Kidney (tissue), 22 donors: ENCODE results near the gene PCYT2. TPM values are rescaled to one million over a fixed set of nuclear protein-coding genes. Genes with fewer than 3 reads are reported as not detected.
A peak's percentile ranks its signal among the peaks of the same experiment; 100 is the strongest.

ENCODE experiments used
- DNase-seq, 5 donors: peaks; one replicate each; pipeline ENCODE4 v3.0.0-alpha.2; 2013 to 2020
- FAIRE-seq: peaks from 2 replicates; lab custom pipeline; 2012; peaks lifted over from hg19 to GRCh38; lab: Jason Lieb, UNC
- H3K27ac ChIP-seq, 2 donors: one replicate each; pipeline ENCODE4 v1.7.0; 2013; ENCODE audit warnings: low read depth in 2 of 2, low read length in 2 of 2, inconsistent platforms in 1 of 2
- H3K27me3 ChIP-seq: one replicate; pipeline ENCODE4 v1.7.1; 2013; ENCODE audit warnings: low read length, inconsistent platforms; ENCODE audit not compliant: control insufficient read depth, insufficient read depth
- H3K36me3 ChIP-seq, 3 donors: one replicate each; pipeline versions ENCODE4 v1.7.0 to v1.7.1; 2013; ENCODE audit warnings: low read length in 3 of 3, control low read depth in 1 of 3, inconsistent platforms in 1 of 3; ENCODE audit not compliant: insufficient read depth in 3 of 3, control insufficient read depth in 2 of 3
- H3K4me1 ChIP-seq, 3 donors: one replicate each; pipeline versions ENCODE4 v1.7.0 to v1.7.1; 2013; ENCODE audit warnings: low read length in 3 of 3, inconsistent platforms in 1 of 3, low read depth in 1 of 3; ENCODE audit not compliant: control insufficient read depth in 2 of 3, insufficient read depth in 2 of 3
- H3K4me3 ChIP-seq, 3 donors: one replicate each; pipeline versions ENCODE4 v1.7.0 to v1.8.1; 2013; ENCODE audit warnings: low read length in 3 of 3, control low read depth in 1 of 3, inconsistent platforms in 1 of 3
- H3K9ac ChIP-seq, 3 donors: one replicate each; pipeline versions ENCODE4 v1.7.0 to v1.7.1; 2013; ENCODE audit warnings: low read length in 3 of 3, control low read depth in 1 of 3, inconsistent platforms in 1 of 3
- H3K9me3 ChIP-seq, 3 donors: one replicate each; pipeline versions ENCODE4 v1.7.0 to v1.7.1; 2013; ENCODE audit warnings: low read length in 3 of 3, control low read depth in 1 of 3, inconsistent platforms in 1 of 3; ENCODE audit not compliant: control insufficient read depth in 2 of 3, insufficient read depth in 1 of 3
- intact Hi-C: fragments of 100-400 bp; cut with DNase I; formaldehyde crosslinking; loops from one replicate; pipeline ENCODE4 v1.11.1; 2022
- long read RNA-seq, 10 donors: library from polyadenylated mRNA in 1 of 10; unstranded in 1 of 10; transcript quantifications; one replicate each; pipeline ENCODE4 v2.0.0 and lab custom pipeline, GENCODE V29; 2021 to 2026
- polyA plus RNA-seq: library from polyadenylated mRNA; stranded (reverse); fragments of 350-450 nt; fragmentation: Illumina TruSeq; extraction: RNeasy Lipid Tissue Mini Kit (QIAGEN cat#74804); gene quantifications from one replicate; pipeline ENCODE4 v1.2.3, GENCODE V29; 2014; ENCODE audit warnings: low read depth, low replicate concordance; ENCODE audit not compliant: insufficient read depth
- total RNA-seq: library from RNA; stranded (reverse); fragmentation: NEBNext Ultra II Directional; extraction: Animal tissue kit (Norgen Biotek cat#: 25700); gene quantifications from one replicate; pipeline ENCODE4 v1.2.1, GENCODE V29; 2021
- TF ChIP-seq, protein P1 (sequence below): IDR thresholded peaks from 3 replicates; pipeline ENCODE4 v1.5.1; 2012; ENCODE audit warnings: mild to moderate bottlenecking, moderate library complexity, borderline replicate concordance; ENCODE audit not compliant: insufficient read depth; ENCODE audit errors: extremely low read depth
- donor health status: control.
- donor health status: control.
- donor health status: control.
- donor health status: control.
- donor health status: control.
- donor health status: DM: yes; HTN: yes; CAD: no.
- donor health status: Normal renal cell carcinoma (clear cell type).

PCYT2 gene
- total RNA-seq: 28.4 TPM
- polyA plus RNA-seq: 104 TPM
- long read RNA-seq, donor 1, full-length matches to known transcripts: 13 of 13 reads
- long read RNA-seq, donor 1, partial matches to known transcripts: 0 of 13 reads
- long read RNA-seq, donor 1, other reads (novel, unspliced or antisense): 0 of 13 reads
- long read RNA-seq, donor 2, full-length matches to known transcripts: 10 of 10 reads
- long read RNA-seq, donor 2, partial matches to known transcripts: 0 of 10 reads
- long read RNA-seq, donor 2, other reads (novel, unspliced or antisense): 0 of 10 reads
- long read RNA-seq, donor 3, full-length matches to known transcripts: 11 of 11 reads
- long read RNA-seq, donor 3, partial matches to known transcripts: 0 of 11 reads
- long read RNA-seq, donor 3, other reads (novel, unspliced or antisense): 0 of 11 reads
- long read RNA-seq, donor 4, full-length matches to known transcripts: 12 of 12 reads
- long read RNA-seq, donor 4, partial matches to known transcripts: 0 of 12 reads
- long read RNA-seq, donor 4, other reads (novel, unspliced or antisense): 0 of 12 reads
- long read RNA-seq, donor 5, full-length matches to known transcripts: 2 of 2 reads
- long read RNA-seq, donor 5, partial matches to known transcripts: 0 of 2 reads
- long read RNA-seq, donor 5, other reads (novel, unspliced or antisense): 0 of 2 reads
- long read RNA-seq, donor 6, full-length matches to known transcripts: 13 of 13 reads
- long read RNA-seq, donor 6, partial matches to known transcripts: 0 of 13 reads
- long read RNA-seq, donor 6, other reads (novel, unspliced or antisense): 0 of 13 reads
- long read RNA-seq, donor 7, full-length matches to known transcripts: 64 of 82 reads
- long read RNA-seq, donor 7, partial matches to known transcripts: 3 of 82 reads
- long read RNA-seq, donor 7, other reads (novel, unspliced or antisense): 15 of 82 reads
- long read RNA-seq, donor 8, full-length matches to known transcripts: 3 of 3 reads
- long read RNA-seq, donor 8, partial matches to known transcripts: 0 of 3 reads
- long read RNA-seq, donor 8, other reads (novel, unspliced or antisense): 0 of 3 reads
- long read RNA-seq, donor 9, full-length matches to known transcripts: 7 of 7 reads
- long read RNA-seq, donor 9, partial matches to known transcripts: 0 of 7 reads
- long read RNA-seq, donor 9, other reads (novel, unspliced or antisense): 0 of 7 reads
- long read RNA-seq, donor 10, full-length matches to known transcripts: 12 of 12 reads
- long read RNA-seq, donor 10, partial matches to known transcripts: 0 of 12 reads
- long read RNA-seq, donor 10, other reads (novel, unspliced or antisense): 0 of 12 reads

DNA sequence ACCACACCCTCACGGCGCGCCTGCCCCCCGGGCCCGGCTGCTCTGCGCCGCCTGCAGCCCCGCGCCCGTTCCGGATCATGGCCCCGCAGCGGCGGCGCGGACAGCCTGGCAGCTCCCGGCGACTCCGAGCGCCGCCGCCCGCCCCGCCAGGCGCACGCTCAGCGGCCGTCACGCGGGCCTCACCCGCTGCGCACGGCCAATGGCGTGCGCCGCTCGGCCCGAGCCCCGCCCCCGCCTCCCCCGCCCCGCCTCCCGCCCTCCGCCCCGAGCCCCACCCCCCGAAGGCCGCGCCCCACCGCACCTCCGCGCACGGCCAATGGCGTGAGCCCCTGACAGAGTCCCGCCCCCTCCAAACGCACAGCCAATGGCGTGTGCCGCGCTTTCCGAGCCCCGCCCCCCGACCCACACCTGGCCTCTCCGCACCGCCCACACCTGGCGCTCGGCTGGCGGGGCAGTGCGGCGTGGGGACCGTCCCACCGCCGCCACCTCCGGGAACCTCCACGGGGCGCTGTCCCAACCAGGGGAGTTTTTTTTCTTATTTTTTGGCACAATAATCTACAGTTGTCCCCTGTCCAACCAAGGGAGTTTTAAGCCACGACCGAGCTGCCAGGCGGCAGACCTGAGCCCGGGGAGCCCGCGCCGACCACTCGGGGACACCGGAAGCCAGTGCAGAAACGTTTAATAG is at the start of gene PCYT2:
PCYT2 (minus strand) TSS at position 123 of the 685 bp plus-strand sequence; CDS start at position 79, 44 bp downstream.
- no peak for FAIRE-seq
- Histone ChIP-seq H3K9ac (peak within 1 kb of the TSS in 2 of 3 donors; percentile 17 to 73), H3K36me3 (peaks cover 0 to 44% (median 24%) of the 10 kb centered on the region in 3 donors)

DNA sequence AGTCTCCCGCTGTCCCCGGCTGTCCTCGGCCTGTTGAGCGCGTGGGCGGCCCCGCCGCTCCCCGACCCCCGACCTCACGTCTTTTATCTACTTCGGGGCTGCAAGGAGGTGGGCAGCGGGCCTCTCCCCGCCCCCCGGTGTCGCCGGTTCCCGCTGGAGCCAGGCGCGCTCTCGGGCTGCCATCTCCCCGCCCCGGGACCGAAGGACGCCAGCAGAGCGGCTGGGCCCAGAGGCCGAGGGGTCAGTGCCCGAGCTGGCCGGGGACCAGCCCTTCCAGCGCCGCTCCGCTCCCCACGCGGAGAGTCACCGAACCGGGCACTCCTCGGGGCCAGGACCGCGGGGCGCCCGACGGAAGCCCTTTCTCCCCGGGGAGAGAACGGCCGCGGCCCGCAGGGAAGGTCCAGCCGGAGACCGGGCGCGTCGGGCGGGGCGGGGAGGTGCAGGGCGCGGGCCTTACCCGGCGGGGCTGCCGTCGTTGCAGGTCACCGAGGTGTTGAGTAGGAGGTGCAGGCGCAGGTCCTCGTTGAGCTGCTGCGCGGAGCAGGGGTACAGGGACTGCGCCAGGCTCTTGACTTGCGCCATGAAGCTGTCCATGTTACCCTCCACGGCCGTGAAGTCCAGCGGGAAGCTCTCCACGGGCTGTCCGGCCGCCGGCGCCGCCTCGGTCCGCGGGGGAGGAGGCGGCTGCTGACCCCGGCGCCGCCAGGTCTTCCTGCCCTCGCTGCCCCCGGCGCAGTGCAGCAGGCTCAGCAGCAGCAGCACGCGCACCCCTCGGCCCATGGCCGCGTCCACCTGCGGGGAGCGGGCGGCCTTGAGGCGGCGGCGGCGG is 49.1 kb upstream of the PCYT2 start:
- FAIRE-seq (no peak), DNase-seq (peak in 1 of 5 donors; percentile 76)
- H3K4me3 ChIP-seq: no peak overlapping the region
- H3K9me3 ChIP-seq: no peaks in the 10 kb centered on the region
- H3K27me3 ChIP-seq: peaks cover 13% of the 10 kb centered on the region
- H3K9ac ChIP-seq: no peak overlapping the region
- H3K36me3 ChIP-seq: no peaks in the 10 kb centered on the region
- peaks cover 0 to 3% (median 0%) of the 10 kb centered on the region in 3 donors for H3K4me1 ChIP-seq
- no peak overlapping the region for H3K27ac ChIP-seq
- intact Hi-C loops: loop anchor here (10.0 kb wide), 1 partner anchor 54 kb away; no protein-coding TSS in a partner anchor
- TF ChIP-seq, protein P1, sequence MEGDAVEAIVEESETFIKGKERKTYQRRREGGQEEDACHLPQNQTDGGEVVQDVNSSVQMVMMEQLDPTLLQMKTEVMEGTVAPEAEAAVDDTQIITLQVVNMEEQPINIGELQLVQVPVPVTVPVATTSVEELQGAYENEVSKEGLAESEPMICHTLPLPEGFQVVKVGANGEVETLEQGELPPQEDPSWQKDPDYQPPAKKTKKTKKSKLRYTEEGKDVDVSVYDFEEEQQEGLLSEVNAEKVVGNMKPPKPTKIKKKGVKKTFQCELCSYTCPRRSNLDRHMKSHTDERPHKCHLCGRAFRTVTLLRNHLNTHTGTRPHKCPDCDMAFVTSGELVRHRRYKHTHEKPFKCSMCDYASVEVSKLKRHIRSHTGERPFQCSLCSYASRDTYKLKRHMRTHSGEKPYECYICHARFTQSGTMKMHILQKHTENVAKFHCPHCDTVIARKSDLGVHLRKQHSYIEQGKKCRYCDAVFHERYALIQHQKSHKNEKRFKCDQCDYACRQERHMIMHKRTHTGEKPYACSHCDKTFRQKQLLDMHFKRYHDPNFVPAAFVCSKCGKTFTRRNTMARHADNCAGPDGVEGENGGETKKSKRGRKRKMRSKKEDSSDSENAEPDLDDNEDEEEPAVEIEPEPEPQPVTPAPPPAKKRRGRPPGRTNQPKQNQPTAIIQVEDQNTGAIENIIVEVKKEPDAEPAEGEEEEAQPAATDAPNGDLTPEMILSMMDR: no peak

More for the DNA sequence above, at the start of gene PCYT2:
- TF ChIP-seq, protein P1: no peak
- no peaks in the 10 kb centered on the region for H3K27me3 ChIP-seq
- peak within 1 kb of the TSS; percentile 51 to 64 for H3K27ac ChIP-seq
- intact Hi-C loops: no loop called here
- H3K9me3 ChIP-seq: no peaks in the 10 kb centered on the region
- peaks cover 0 to 9% (median 0%) of the 10 kb centered on the region in 3 donors for H3K4me1 ChIP-seq
- DNase-seq: peak; percentile 93 to 98 (median 95)
- H3K4me3 ChIP-seq: peak within 1 kb of the TSS; percentile 50 to 76 (median 69)
